GM21723 (cell line): ENCODE measurements around the gene HSFX2.
"Not testable (repeated sequence)": the region's sequence is repeated elsewhere in the genome, so short reads cannot be mapped to it uniquely, and the experiment has no call there.

Experiments used
- ATAC-seq: cut with Tn5 transposase; IDR thresholded peaks from one replicate; pipeline ENCODE4 v1.9.1; 2021; ENCODE audit warnings: mild to moderate bottlenecking, moderate library complexity; ENCODE audit not compliant: unreplicated experiment

Gene HSFX2

DNA sequence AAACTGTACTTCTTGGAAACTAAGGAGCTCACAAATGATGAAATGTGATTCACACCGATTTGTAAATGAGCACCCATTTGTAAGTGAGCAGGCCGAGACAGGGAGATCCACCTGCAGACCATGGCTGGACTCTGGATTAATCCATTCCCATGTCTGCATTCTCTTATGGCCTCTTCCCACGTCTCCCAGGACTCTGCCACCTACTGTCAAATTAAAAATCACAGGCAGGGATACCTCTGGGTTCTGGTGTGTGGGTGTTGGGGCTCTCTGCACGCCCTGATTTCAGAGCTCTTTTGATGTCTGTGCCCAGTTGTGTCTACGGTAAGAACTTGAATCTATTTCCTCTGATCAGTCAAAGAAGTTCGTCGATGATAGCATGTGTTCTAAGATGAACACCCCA, 4.1 kb downstream of the HSFX2 start:
- ATAC-seq: not testable (repeated sequence)

- not testable (repeated sequence) for ATAC-seq
These were observed 7.8 kb downstream of the HSFX2 start, which contains the start of gene MAGEA9B for GRCh38 chrX:149587359-149587758. Gene MAGEA9B, minus strand, starts transcription at chrX:149587459. Its CDS starts 4,280 bp downstream, at chrX:149583179.

- not testable (repeated sequence) for ATAC-seq
These were observed 9.5 kb downstream of the HSFX2 start for GRCh38 chrX:149585631-149586030.

GRCh38 chrX:149573456-149573855, 21.7 kb downstream of the HSFX2 start:
- peak; percentile 100 for ATAC-seq

DNA sequence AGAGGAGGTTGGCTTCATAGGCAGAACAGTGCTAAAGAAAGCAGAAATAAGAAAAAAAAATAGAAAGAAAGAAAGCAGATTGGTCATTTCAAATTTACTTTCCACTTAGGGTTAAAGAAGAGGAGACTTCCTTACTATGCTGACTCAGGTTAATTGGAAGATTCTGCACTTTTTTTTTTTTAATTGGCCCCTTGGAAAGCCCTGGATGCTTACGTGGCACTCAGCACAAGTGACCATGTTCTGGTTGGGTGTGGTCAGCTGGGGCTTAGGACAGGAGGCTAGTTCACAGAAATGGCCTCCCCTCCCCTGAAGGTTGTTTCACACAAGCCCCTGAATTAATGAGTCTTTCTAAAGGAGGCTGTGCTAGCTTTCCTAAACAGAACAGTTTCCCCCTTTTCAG, 22.4 kb downstream of the HSFX2 start:
- ATAC-seq: no peak

DNA sequence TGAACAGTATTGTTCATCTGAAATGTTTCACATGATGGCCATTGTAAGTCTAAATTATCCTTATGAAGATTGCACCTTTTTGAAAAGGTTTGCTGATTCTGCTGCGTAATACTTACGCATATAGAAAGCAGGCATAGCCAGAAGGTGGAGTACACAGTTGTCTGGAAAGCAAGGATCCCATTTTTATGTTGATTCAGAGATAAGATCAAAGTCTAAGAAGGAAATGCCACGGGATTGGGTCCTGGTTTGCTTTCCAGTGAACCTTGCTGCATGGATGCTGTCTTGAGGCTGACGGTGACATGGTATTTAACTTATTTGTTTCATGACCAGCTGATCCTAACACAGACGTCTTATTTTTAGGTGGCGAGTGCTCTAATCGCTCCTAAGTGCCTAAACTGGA, 23.3 kb downstream of the HSFX2 start:
- ATAC-seq: no peak

DNA sequence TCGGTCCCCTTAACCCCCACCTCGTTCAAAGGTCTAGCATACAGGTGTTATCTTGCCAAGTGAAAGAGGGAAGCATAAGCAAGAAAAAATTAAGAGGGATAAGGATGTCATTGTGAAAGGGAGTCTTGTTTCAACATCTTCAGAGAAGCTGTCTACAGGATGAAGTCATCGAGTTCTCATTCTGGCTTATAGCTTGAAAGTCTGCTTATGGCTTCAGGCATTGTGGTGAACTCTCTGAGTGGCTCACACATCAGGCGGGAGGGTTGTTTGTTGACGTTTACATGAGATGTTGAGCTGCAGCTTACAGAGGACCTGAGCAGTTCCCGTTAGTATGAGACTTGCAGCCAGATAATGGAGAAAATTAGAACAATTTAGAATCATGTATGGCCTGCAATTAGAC, 24.4 kb downstream of the HSFX2 start:
- ATAC-seq: no peak

GRCh38 chrX:149569770-149570169, 25.3 kb downstream of the HSFX2 start:
- no peak for ATAC-seq

- ATAC-seq: no peak
These were observed 26.3 kb downstream of the HSFX2 start for GRCh38 chrX:149568701-149569296.

DNA sequence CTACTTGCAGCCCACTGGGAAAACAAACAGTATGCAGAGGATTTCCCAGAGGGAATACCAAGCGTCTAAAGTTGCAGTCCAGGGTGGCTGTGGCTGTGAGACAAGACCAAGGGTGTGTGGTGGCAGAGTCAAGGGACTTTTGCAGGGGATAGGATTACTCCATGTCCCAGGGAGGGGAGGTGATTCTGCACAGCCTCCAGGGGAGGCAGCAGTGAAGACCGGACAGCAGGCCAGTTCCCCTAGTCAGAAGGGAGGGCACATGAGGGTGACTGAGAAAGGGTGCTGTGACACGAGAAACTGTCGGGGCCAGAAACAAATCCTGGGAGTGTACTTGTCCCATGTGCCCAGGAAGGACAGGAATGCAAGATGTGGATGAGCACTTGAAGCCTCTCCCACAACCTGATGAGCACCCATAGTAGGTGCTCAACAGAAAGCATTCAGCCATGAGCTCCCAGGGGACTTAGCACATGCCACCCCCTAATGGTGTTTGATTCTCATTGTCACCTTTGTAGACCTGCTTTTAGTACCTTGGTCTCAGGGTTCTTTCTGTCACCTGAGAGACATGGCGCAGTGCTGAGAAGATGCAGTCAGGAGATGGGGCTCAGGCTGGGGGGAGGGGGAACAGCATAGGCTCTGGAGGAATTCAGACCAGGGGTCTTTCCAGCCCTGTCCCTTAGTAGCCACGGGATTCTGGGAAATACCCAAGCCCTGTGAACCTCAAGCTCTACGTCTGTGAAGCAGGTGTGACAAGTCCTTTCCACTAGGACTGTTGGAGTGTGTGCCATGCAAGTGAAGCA, 27.3 kb downstream of the HSFX2 start:
- no peak for ATAC-seq

DNA sequence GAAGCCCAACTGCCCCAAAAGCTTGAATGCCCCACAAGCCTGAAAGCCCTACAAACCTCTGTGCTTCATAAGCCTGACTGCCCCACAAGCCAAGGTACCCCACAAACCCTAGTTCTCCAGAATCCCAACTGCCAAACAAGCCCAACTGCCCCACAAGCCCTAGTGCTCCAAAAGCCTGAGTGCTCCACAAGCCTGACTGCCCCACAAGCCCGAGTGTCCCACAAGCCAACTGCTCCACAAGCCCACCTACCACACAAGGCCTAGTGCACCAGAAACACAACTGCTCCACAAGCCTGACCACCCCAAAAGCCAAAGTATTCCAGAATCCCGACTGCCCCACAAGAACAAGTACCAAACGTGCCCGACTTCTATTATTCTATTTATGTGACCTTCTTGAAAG, 31.8 kb downstream of the HSFX2 start:
- no peak for ATAC-seq

DNA sequence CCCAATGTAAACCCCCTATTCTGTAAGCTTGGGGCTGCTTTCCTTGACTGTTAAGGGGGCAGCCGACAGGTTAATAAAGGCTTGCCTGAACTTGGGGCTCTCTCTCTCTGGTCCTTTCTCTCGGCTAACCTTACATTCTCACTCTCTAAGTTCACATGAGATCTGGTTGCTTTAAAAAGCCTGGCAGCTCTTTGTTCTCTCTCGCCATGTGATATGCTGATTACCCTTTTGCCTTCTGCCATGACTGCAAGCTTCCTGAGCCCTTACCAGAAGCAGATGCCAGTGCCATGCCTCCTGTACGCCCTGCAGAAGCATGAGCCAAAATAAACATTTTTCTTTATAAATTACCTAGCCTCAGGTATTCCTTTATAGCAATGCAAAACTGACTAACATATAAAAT, 39.9 kb downstream of the HSFX2 start:
- ATAC-seq: not testable (repeated sequence)

DNA sequence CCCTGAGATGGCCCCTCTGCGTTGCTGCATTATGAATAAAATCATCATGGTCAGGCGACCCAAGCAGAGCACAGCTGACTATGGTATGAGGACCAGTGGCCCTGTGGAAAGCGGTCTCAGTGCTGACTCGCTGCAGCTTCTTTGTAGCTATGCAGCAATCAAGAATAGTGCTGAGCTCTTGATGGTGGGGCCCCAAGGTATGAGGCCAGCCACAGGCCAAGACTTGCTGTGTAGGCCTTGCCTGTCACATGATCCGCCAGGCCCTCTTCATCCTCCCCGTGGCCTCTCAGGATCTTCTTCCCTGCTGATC, 43.2 kb downstream of the HSFX2 start:
- not testable (repeated sequence) for ATAC-seq

DNA sequence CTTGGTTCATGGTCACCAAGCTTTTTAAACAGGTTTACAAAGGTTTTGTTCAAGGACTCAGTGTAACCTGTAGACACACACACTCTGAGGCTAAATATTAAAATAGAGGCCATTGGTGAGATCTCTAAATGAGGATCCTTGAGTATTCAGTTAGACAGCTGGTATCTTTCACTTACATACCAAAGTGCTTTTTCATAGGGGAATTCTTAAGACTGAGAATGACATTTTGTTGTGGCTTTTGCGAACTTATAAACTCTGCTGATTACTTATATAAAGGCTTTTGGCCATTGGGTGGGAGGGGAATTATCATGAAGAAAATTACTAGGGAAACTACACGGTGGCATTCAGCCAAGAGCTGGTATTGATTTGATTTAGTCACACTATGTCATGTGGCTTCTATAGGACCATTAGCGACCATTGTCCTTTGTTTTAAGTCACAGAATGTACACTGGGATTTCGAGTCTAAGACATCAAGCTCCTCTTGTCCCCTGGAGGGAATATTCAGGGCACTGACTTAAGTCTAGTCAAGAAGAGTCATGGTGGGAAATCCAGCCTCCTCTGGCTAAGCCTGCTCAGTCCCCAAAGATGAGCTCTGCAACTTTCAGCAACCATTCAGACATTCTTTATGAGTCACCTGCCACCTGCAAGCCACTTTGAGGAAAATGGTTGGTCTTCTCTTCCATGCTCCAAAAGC, 43.7 kb downstream of the HSFX2 start:
- ATAC-seq: not testable (repeated sequence)

DNA sequence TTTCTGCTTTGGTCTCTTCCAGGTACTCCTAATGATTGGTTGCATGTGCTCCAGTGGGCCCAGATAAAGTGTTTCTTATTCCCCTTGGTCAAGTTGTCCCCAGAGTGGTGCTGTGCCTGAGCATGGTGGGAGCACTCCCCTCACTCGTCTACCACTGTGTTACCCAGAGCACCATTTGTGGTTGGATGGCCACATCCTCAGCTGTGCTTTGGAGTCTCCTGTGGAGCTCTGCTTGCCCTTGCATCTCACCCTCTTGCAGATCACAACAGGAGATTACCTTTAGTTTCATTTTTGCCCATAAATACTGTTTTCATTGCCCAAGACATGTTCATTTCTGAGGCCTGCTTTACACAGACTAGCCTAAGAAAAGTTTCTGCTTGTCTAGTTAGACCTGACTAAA, 44.7 kb downstream of the HSFX2 start:
- not testable (repeated sequence) for ATAC-seq

GRCh38 chrX:149549701-149550100, 45.4 kb downstream of the HSFX2 start, which contains the start of gene HSFX3:
Gene HSFX3, minus strand, starts transcription at chrX:149549924. Its CDS starts 72 bp downstream, at chrX:149549852.
- not testable (repeated sequence) for ATAC-seq

- not testable (repeated sequence) for ATAC-seq
These were observed 47.3 kb downstream of the HSFX2 start for GRCh38 chrX:149547782-149548181.

DNA sequence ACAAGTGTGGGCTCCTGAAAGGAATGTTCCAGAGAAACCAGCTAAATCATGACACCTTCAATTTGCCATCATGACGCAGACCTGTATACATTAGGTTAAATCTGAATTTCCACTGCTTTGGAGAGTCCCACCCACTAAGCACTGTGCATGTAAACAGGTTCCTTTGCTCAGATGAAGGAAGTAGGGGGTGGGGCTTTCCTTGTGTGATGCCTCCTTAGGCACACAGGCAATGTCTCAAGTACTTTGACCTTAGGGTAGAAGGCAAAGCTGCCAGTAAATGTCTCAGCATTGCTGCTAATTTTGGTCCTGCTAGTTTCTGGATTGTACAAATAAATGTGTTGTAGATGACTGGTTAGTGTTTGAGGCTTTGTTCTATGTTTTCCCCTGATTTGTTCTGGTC, 48.2 kb downstream of the HSFX2 start:
- not testable (repeated sequence) for ATAC-seq

- not testable (repeated sequence) for ATAC-seq
These were observed 49.3 kb downstream of the HSFX2 start for GRCh38 chrX:149545545-149546543.
